Ascending aorta (tissue), 2 donors: ENCODE measurements around the gene PROC. TPM values are rescaled to one million over a fixed set of nuclear protein-coding genes. Genes with fewer than 3 reads are reported as not detected.

Experiments used
- DNase-seq, 2 donors: peaks; one replicate each; pipeline ENCODE4 v3.0.0-alpha.2; 2019; ENCODE audit warnings: low spot score in 2 of 2
- H3K27ac ChIP-seq, 2 donors: fragments of 200-600 bp; sonication (generic); one replicate each; pipeline ENCODE4 v1.5.1; 2016 to 2017; ENCODE audit warnings: mild to moderate bottlenecking in 1 of 2
- H3K27me3 ChIP-seq: fragments of 200-600 bp; sonication (generic); one replicate; pipeline ENCODE4 v1.5.1; 2017
- H3K36me3 ChIP-seq, 2 donors: fragments of 200-600 bp; sonication (generic); one replicate each; pipeline ENCODE4 v1.5.1; 2016
- H3K4me1 ChIP-seq, 2 donors: fragments of 200-600 bp; sonication (generic); one replicate each; pipeline ENCODE4 v1.5.1; 2016 to 2017; ENCODE audit warnings: mild to moderate bottlenecking in 1 of 2
- H3K4me3 ChIP-seq, 2 donors: fragments of 200-600 bp; sonication (generic); one replicate each; pipeline ENCODE4 v1.5.1; 2016 to 2017; ENCODE audit warnings: mild to moderate bottlenecking in 1 of 2
- H3K9me3 ChIP-seq, 2 donors: fragments of 200-600 bp; sonication (generic); one replicate each; pipeline ENCODE4 v1.5.1; 2016
- CTCF ChIP-seq, 3 experiments: fragments of 200-600 bp in 2 of 3; fragments of 450-650 bp in 1 of 3; sonication (generic) in 2 of 3; IDR thresholded peaks; one replicate each; pipeline ENCODE4 v1.5.1; 2016 to 2019; ENCODE audit warnings: antibody characterized with exemption in 3 of 3, mild to moderate bottlenecking in 1 of 3, moderate library complexity in 1 of 3
- intact Hi-C: fragments of 100-400 bp; cut with DNase I; formaldehyde crosslinking; loops from one replicate; pipeline ENCODE4 v1.15.1; 2023
- total RNA-seq: library from RNA; depleted of rRNA; stranded (reverse); fragments of >200 nt; gene quantifications from one replicate; pipeline ENCODE4 v1.1.0, GENCODE V29; 2016

The PROC gene
- total RNA-seq, 1 donor from 2014 or later, result not detected

- H3K27me3 ChIP-seq, result no peaks in the 10 kb centered on the region
- H3K9me3 ChIP-seq, result no peaks in the 10 kb centered on the region
- H3K4me3 ChIP-seq, result no peak overlapping the region
- no peak for TF ChIP-seq CTCF (IDR thresholded peaks at IDR 0.05)
- DNase-seq, result no peak
- H3K36me3 ChIP-seq, result no peaks in the 10 kb centered on the region
- intact Hi-C loops, result no loop called here
- H3K27ac ChIP-seq, result no peak overlapping the region
- H3K4me1 ChIP-seq, result no peaks in the 10 kb centered on the region
Observed at GRCh38 chr2:127377262-127377661, 41.0 kb upstream of the PROC start.

GRCh38 chr2:127378720-127379119 is 39.5 kb upstream of the PROC start:
- intact Hi-C loops, result no loop called here
- H3K4me3 ChIP-seq, result no peak overlapping the region
- H3K9me3 ChIP-seq, result no peaks in the 10 kb centered on the region
- no peak overlapping the region for H3K27ac ChIP-seq
- H3K4me1 ChIP-seq, result peaks cover 0 to 2% of the 10 kb centered on the region in 2 donors
- no peaks in the 10 kb centered on the region for H3K36me3 ChIP-seq
- no peaks in the 10 kb centered on the region for H3K27me3 ChIP-seq
- DNase-seq, result no peak
- no peak for TF ChIP-seq CTCF (IDR thresholded peaks at IDR 0.05)

- no peaks in the 10 kb centered on the region for H3K36me3 ChIP-seq
- TF ChIP-seq CTCF (IDR thresholded peaks at IDR 0.05), result no peak
- no peak for DNase-seq
- H3K27me3 ChIP-seq, result no peaks in the 10 kb centered on the region
- no peak overlapping the region for H3K27ac ChIP-seq
- H3K4me1 ChIP-seq, result peaks cover 0 to 2% of the 10 kb centered on the region in 2 donors
- no peak overlapping the region for H3K4me3 ChIP-seq
- H3K9me3 ChIP-seq, result no peaks in the 10 kb centered on the region
- intact Hi-C loops, result loop anchor here (10.0 kb wide), 1 partner anchor 295 kb away; the partner anchor contains the start of gene LIMS2
Observed at GRCh38 chr2:127379712-127380355, 38.4 kb upstream of the PROC start.

- Histone ChIP-seq H3K27me3 (no peaks in the 10 kb centered on the region), H3K27ac (no peak overlapping the region), H3K4me1 (peaks cover 0 to 5% of the 10 kb centered on the region in 2 donors), H3K4me3 (no peak overlapping the region), H3K36me3 (no peaks in the 10 kb centered on the region), H3K9me3 (no peaks in the 10 kb centered on the region)
- DNase-seq, result no peak
- no peak for TF ChIP-seq CTCF (IDR thresholded peaks at IDR 0.05)
- intact Hi-C loops, result loop anchor here (10.0 kb wide), 1 partner anchor 293 kb away; the partner anchor contains the start of gene LIMS2
Observed at GRCh38 chr2:127381762-127382161, 36.5 kb upstream of the PROC start.

GRCh38 chr2:127382831-127383230 is 35.4 kb upstream of the PROC start:
- DNase-seq, result no peak

More at GRCh38 chr2:127382831-127383230, 35.4 kb upstream of the PROC start:
- H3K27ac ChIP-seq, result peak overlapping the region in 1 of 2 donors; percentile 37
- no peaks in the 10 kb centered on the region for H3K9me3 ChIP-seq
- peaks cover 0 to 6% of the 10 kb centered on the region in 2 donors for H3K4me1 ChIP-seq
- H3K4me3 ChIP-seq, result no peak overlapping the region
- intact Hi-C loops, result loop anchor here (10.0 kb wide), 1 partner anchor 292 kb away; the partner anchor contains the start of gene LIMS2
- H3K36me3 ChIP-seq, result no peaks in the 10 kb centered on the region
- H3K27me3 ChIP-seq, result no peaks in the 10 kb centered on the region
- no peak for TF ChIP-seq CTCF (IDR thresholded peaks at IDR 0.05)
